A673 (cell line): ENCODE measurements around the gene KCNH5. TPM values are rescaled to one million over a fixed set of nuclear protein-coding genes. Genes with fewer than 3 reads are reported as not detected.

Source experiments
- BruUV-seq: library from RNA; stranded (reverse); fragments of 400-500 nt; replicated peaks from 2 replicates; lab custom pipeline; 2021; lab: Mats Ljungman, UMichigan
- CTCF ChIA-PET: fragments of 300-600 bp; sonication (Branson Sonifier 250); formaldehyde crosslinking; loops from one replicate; lab custom pipeline; 2022; ENCODE audit warnings: antibody characterized with exemption; lab: Charles Lee
- POLR2A ChIA-PET: fragments of 300-600 bp; sonication (Branson Sonifier 250); formaldehyde crosslinking; loops from one replicate; lab custom pipeline; 2022; ENCODE audit warnings: antibody characterized with exemption; ENCODE audit not compliant: low non-redundant PET; lab: Charles Lee
- DNase-seq: peaks from one replicate; pipeline ENCODE4 v3.0.0-alpha.2; 2015; ENCODE audit warnings: low spot score
- H3K27ac ChIP-seq: fragments of 200-600 bp; sonication (generic); 2 replicates; pipeline ENCODE4 v1.5.1; 2016; ENCODE audit warnings: mixed run types, low read depth, mild to moderate bottlenecking, mixed read lengths, antibody characterized with exemption, low read length; ENCODE audit not compliant: poor library complexity, severe bottlenecking
- H3K27me3 ChIP-seq: fragments of 200-600 bp; sonication (generic); replicated peaks from 2 replicates; pipeline ENCODE4 v1.6.1; 2017; ENCODE audit warnings: mixed run types, low read depth, mild to moderate bottlenecking, mixed read lengths, antibody characterized with exemption, low read length; ENCODE audit not compliant: insufficient read depth, poor library complexity
- H3K36me3 ChIP-seq: fragments of 200-600 bp; sonication (generic); 2 replicates; pipeline ENCODE4 v1.6.1; 2016; ENCODE audit warnings: mixed run types, mild to moderate bottlenecking, mixed read lengths, antibody characterized with exemption, low read length; ENCODE audit not compliant: insufficient read depth, poor library complexity, severe bottlenecking
- H3K4me1 ChIP-seq: fragments of 200-600 bp; sonication (generic); 2 replicates; pipeline ENCODE4 v1.6.1; 2017; ENCODE audit warnings: mixed run types, mild to moderate bottlenecking, mixed read lengths, antibody characterized with exemption, low read length; ENCODE audit not compliant: insufficient read depth, poor library complexity, severe bottlenecking
- H3K4me3 ChIP-seq: fragments of 200-600 bp; sonication (generic); 2 replicates; pipeline ENCODE4 v1.5.1; 2016; ENCODE audit warnings: low read depth, mixed run types, mild to moderate bottlenecking, mixed read lengths, low read length; ENCODE audit not compliant: poor library complexity, severe bottlenecking
- H3K9me3 ChIP-seq: fragments of 200-600 bp; sonication (generic); 2 replicates; pipeline ENCODE4 v1.6.1; 2016; ENCODE audit warnings: mixed run types, low read depth, mild to moderate bottlenecking, mixed read lengths, antibody characterized with exemption, low read length; ENCODE audit not compliant: poor library complexity, severe bottlenecking
- EZH2 ChIP-seq: fragments of 200-600 bp; sonication (generic); IDR thresholded peaks from 2 replicates; pipeline ENCODE4 v1.6.1; 2017; ENCODE audit warnings: borderline replicate concordance, low read depth, mild to moderate bottlenecking, mixed read lengths, antibody characterized with exemption, low read length; ENCODE audit not compliant: poor library complexity, severe bottlenecking
- intact Hi-C: fragments of 100-400 bp; cut with micrococcal nuclease; formaldehyde crosslinking; loops from one replicate; pipeline ENCODE4 v1.10.0; 2022; ENCODE audit not compliant: unreplicated experiment
- total RNA-seq: library from RNA; stranded (reverse); gene quantifications from 2 replicates; pipeline ENCODE4 v1.2.3, GENCODE V29; 2021
- TF ChIP-seq, protein P1 (sequence below): fragments of 300-800, 200-600 bp; sonication (generic); conservative IDR thresholded peaks from 2 replicates; pipeline ENCODE4 v1.5.1; 2017; ENCODE audit warnings: low read depth, mild to moderate bottlenecking, antibody characterized with exemption, low read length, moderate library complexity, mixed read lengths

Gene KCNH5
- total RNA-seq, 1 experiment from 2014 or later, result 27.9 TPM

DNA sequence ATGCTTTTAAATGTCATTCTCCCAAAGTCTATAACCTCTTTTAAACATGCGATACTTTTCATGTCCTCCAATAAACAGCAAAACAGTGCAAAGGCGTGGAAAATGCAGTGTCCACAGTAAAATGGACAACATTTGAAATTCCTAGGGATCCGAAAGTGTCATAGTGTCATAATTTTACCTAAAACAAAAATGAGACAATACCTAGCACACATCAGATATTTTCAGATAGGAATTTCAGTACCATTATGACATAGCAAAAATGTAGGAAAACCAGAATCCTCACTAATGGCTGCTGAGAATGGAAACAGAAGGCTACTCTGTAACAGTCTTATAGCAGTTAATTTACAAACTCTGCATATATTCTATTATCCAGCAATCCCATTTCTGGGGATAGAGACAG lies 33.1 kb downstream of the KCNH5 start:
- Histone ChIP-seq H3K4me1 (no peaks in the 10 kb centered on the region), H3K27ac (no peak overlapping the region), H3K36me3 (peaks cover 3% of the 10 kb centered on the region), H3K4me3 (no peak overlapping the region), H3K27me3 (no peaks in the 10 kb centered on the region), H3K9me3 (no peaks in the 10 kb centered on the region)
- CTCF ChIA-PET, result no interaction called here
- intact Hi-C loops, result no loop called here
- POLR2A ChIA-PET, result no interaction called here
- DNase-seq, result no peak
- BruUV-seq, result no TSS peak
- TF ChIP-seq EZH2, result no peak
- TF ChIP-seq, protein P1, sequence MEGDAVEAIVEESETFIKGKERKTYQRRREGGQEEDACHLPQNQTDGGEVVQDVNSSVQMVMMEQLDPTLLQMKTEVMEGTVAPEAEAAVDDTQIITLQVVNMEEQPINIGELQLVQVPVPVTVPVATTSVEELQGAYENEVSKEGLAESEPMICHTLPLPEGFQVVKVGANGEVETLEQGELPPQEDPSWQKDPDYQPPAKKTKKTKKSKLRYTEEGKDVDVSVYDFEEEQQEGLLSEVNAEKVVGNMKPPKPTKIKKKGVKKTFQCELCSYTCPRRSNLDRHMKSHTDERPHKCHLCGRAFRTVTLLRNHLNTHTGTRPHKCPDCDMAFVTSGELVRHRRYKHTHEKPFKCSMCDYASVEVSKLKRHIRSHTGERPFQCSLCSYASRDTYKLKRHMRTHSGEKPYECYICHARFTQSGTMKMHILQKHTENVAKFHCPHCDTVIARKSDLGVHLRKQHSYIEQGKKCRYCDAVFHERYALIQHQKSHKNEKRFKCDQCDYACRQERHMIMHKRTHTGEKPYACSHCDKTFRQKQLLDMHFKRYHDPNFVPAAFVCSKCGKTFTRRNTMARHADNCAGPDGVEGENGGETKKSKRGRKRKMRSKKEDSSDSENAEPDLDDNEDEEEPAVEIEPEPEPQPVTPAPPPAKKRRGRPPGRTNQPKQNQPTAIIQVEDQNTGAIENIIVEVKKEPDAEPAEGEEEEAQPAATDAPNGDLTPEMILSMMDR, result no peak

GRCh38 chr14:63011623-63012022 lies 33.6 kb downstream of the KCNH5 start:
- POLR2A ChIA-PET, result no interaction called here

GRCh38 chr14:63009495-63009894 lies 35.8 kb downstream of the KCNH5 start:
- POLR2A ChIA-PET, result no interaction called here
- H3K4me3 ChIP-seq, result no peak overlapping the region
- no peaks in the 10 kb centered on the region for H3K4me1 ChIP-seq
- BruUV-seq, result no TSS peak
- CTCF ChIA-PET, result no interaction called here
- H3K27ac ChIP-seq, result no peak overlapping the region
- H3K27me3 ChIP-seq, result no peaks in the 10 kb centered on the region
- H3K36me3 ChIP-seq, result no peaks in the 10 kb centered on the region
- no peak for DNase-seq
- H3K9me3 ChIP-seq, result no peaks in the 10 kb centered on the region
- TF ChIP-seq EZH2, result no peak
- TF ChIP-seq, protein P1, result no peak
- intact Hi-C loops, result no loop called here

More at GRCh38 chr14:63011623-63012022, 33.6 kb downstream of the KCNH5 start:
- TF ChIP-seq EZH2, result no peak
- TF ChIP-seq, protein P1, result no peak
- no peaks in the 10 kb centered on the region for H3K36me3 ChIP-seq
- no peaks in the 10 kb centered on the region for H3K9me3 ChIP-seq
- H3K4me3 ChIP-seq, result no peak overlapping the region
- intact Hi-C loops, result no loop called here
- H3K27ac ChIP-seq, result no peak overlapping the region
- no TSS peak for BruUV-seq
- no peaks in the 10 kb centered on the region for H3K27me3 ChIP-seq
- no peaks in the 10 kb centered on the region for H3K4me1 ChIP-seq
- peak; percentile 72 for DNase-seq
- CTCF ChIA-PET, result no interaction called here
